GM12878 (cell line): ENCODE measurements around the gene AP3B1.

ENCODE experiments used
- CREB1 ChIP-seq: IDR thresholded peaks from 2 replicates; pipeline ENCODE4 v1.6.1; 2012; ENCODE audit warnings: low read depth, mild to moderate bottlenecking, inconsistent platforms
- EP300 ChIP-seq, 2 experiments: fragments of 150-350 bp in 1 of 2; IDR thresholded peaks; 2 replicates each; pipeline ENCODE4 v1.6.1; 2011 to 2012; ENCODE audit warnings: low read depth in 2 of 2, low read length in 2 of 2, borderline replicate concordance in 1 of 2, improper control_type of control experiment in 1 of 2, inconsistent platforms in 1 of 2; ENCODE audit not compliant: control insufficient read depth in 1 of 2
- KDM1A ChIP-seq: fragments of 200-600 bp; sonication (generic); IDR thresholded peaks from 2 replicates; pipeline ENCODE4 v1.6.1; 2016; ENCODE audit warnings: borderline replicate concordance
- USF2 ChIP-seq: IDR thresholded peaks from 2 replicates; pipeline ENCODE4 v1.6.1; 2011; ENCODE audit warnings: low read depth, low read length, improper control_type of control experiment, borderline replicate concordance

GRCh38 chr5:77958642-77959330 is 335.7 kb downstream of the AP3B1 start:
- TF ChIP-seq CREB1: no peak
- TF ChIP-seq EP300 (IDR thresholded peaks at IDR 0.05; ENCODE audit: borderline replicate concordance in 1 of 2, control insufficient read depth in 1 of 2, low read depth in 2 of 2, low read length in 2 of 2): no peak
- TF ChIP-seq USF2: no peak
- TF ChIP-seq KDM1A: no peak
